ENCODE measurements around the gene KIF13A.

The KIF13A gene

DNA sequence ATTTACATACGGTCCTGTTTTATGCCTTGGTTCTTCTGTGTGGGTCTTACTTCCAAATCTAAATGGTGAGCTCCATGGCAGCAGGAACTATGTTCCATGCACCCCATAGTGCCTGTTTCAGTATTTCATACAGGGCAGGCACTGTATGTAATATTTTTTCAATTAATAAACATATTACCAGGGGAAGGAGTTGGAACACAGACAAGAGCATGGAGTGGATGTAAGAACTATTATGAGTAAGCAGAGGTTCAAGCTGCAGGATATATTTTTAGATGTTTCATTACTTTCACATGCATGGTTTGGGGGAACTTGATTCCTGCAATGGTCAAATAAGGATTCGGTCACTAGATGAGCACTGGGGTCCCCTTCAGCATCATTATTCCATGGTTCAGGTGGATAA is 108.3 kb downstream of the KIF13A start:
- Histone ChIP-seq H3K27ac (ENCODE audit: low read depth, low read length) (no peak overlapping the region), H3K9ac (ENCODE audit: low read length) (no peak overlapping the region), H3K4me3 (ENCODE audit: low read depth, low read length) (no peak overlapping the region), H3K9me3 (ENCODE audit: control insufficient read depth, insufficient read depth, low read depth, low read length) (no peaks in the 10 kb centered on the region), H3K4me1 (ENCODE audit: control insufficient read depth, insufficient read depth, low read length) (0 out of 2 replicates have a peak, but pooled peaks cover 2% of the 10 kb centered on the region), H3K27me3 (ENCODE audit: control insufficient read depth, insufficient read depth, low read length) (no peaks in the 10 kb centered on the region), H3K36me3 (ENCODE audit: control insufficient read depth, insufficient read depth, low read length) (no peaks in the 10 kb centered on the region)

DNA sequence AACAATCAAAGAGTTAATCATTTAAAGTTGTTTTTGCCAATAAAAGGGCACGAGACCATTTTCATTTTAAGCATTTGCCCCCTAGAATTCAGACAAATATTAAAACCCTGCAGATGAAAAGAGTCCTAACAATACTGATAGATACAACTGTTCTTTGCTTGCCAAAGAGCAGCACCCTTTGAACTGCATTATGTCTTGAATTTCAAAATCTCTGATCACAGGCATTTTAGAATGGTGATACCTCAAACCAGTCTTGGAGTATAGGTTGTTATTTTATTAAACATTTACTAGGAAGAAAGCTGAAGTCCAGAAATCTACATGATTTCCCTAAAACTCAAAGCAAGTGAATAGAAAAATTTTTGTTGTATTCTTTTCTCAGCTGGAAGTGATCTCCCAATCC is 108.7 kb downstream of the KIF13A start:
- Histone ChIP-seq H3K4me1 (ENCODE audit: control insufficient read depth, insufficient read depth, low read length) (0 out of 2 replicates have a peak, but pooled peaks cover 2% of the 10 kb centered on the region), H3K9me3 (ENCODE audit: control insufficient read depth, insufficient read depth, low read depth, low read length) (no peaks in the 10 kb centered on the region), H3K27me3 (ENCODE audit: control insufficient read depth, insufficient read depth, low read length) (no peaks in the 10 kb centered on the region), H3K9ac (ENCODE audit: low read length) (no peak overlapping the region), H3K36me3 (ENCODE audit: control insufficient read depth, insufficient read depth, low read length) (no peaks in the 10 kb centered on the region), H3K4me3 (ENCODE audit: low read depth, low read length) (no peak overlapping the region), H3K27ac (ENCODE audit: low read depth, low read length) (no peak overlapping the region)

DNA sequence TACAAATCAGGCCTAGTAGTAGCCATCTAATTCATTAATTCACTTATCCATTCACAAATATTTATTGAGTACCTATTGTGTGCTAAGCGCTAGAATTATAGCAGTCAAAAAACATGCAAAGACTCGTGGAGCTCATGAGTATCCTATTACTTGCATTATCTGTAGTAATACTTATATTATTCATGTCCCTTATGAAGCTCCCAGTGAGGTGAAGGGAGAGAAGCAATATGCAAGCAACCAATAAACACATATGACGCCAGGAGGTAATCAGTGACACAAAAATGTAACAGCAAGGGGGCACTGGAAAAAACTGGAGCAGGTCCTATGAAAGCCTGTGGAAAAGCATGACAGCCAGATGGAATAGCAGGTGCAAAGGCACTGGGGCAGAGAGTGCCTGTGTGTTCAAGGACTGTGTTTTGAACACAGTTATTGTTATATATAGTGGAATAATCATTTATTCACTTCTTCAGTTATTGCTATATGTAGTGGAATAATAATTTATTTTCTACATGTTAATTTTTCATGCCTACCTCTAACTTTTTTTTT is 109.5 kb downstream of the KIF13A start:
- no peak overlapping the region for H3K4me3 ChIP-seq (ENCODE audit: low read depth, low read length)
- H3K9me3 ChIP-seq (ENCODE audit: control insufficient read depth, insufficient read depth, low read depth, low read length): no peaks in the 10 kb centered on the region
- no peaks in the 10 kb centered on the region for H3K36me3 ChIP-seq (ENCODE audit: control insufficient read depth, insufficient read depth, low read length)
- 0 out of 2 replicates have a peak, but pooled peaks cover 2% of the 10 kb centered on the region for H3K4me1 ChIP-seq (ENCODE audit: control insufficient read depth, insufficient read depth, low read length)
- H3K27me3 ChIP-seq (ENCODE audit: control insufficient read depth, insufficient read depth, low read length): no peaks in the 10 kb centered on the region
- no peak overlapping the region for H3K9ac ChIP-seq (ENCODE audit: low read length)
- H3K27ac ChIP-seq (ENCODE audit: low read depth, low read length): no peak overlapping the region

DNA sequence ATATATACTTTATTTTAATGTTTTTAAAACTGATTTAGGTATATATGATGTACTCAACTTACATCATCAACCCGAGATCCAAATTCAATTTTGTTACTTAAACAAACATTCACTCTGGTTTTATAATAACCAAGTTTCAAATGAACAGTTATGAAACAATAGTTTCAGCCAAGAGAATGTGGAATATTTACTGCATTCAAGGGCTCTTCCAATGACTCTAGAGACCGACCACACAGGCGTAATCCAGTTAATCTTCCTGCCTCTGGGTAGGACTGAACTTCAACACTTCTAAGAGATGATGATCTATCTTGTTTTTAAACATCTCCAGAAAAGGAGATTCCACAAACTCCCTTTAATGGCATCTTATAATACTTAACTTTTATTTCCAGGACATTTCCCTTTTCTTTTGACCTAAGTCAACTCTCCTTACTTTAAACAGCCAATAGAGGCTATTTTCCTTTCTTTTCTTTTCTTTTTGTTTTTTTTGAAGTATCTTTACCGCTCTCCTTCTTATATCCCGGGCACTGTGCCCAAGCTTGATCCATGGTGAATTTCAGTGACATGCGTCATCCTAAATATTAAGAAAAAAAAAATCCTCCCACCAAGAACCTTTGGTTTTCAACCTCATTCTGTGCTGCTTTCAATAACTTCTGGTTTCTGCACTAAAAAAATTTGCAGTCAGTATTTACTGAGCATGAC is 110.1 kb downstream of the KIF13A start:
- Histone ChIP-seq H3K27ac (ENCODE audit: low read depth, low read length) (no peak overlapping the region), H3K4me3 (ENCODE audit: low read depth, low read length) (no peak overlapping the region), H3K36me3 (ENCODE audit: control insufficient read depth, insufficient read depth, low read length) (no peaks in the 10 kb centered on the region)

DNA sequence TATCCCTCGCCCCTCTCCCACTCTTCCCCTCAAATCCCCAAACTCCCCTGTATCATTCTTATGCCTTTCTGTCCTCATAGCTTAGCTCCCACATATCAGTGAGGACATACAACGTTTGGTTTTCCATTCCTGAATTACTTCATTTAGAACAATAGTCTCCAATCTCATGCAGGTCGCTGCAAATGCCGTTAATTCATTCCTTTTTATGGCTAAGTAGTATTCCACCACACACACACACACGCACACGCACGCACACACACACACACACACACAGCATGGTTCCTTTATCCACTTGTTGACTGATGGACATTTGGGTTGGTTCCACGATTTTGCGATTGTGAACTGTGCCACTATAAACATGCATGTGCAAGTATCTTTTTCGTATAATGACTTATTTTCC is 112.7 kb downstream of the KIF13A start:
- Histone ChIP-seq H3K27ac (ENCODE audit: low read depth, low read length) (no peak overlapping the region), H3K4me3 (ENCODE audit: low read depth, low read length) (no peak overlapping the region), H3K4me1 (ENCODE audit: control insufficient read depth, insufficient read depth, low read length) (0 out of 2 replicates have a peak, but pooled peaks cover 2% of the 10 kb centered on the region), H3K9me3 (ENCODE audit: control insufficient read depth, insufficient read depth, low read depth, low read length) (no peaks in the 10 kb centered on the region), H3K27me3 (ENCODE audit: control insufficient read depth, insufficient read depth, low read length) (no peaks in the 10 kb centered on the region), H3K36me3 (ENCODE audit: control insufficient read depth, insufficient read depth, low read length) (no peaks in the 10 kb centered on the region), H3K9ac (ENCODE audit: low read length) (no peak overlapping the region)

More for the DNA sequence above, 110.1 kb downstream of the KIF13A start:
- no peak overlapping the region for H3K9ac ChIP-seq (ENCODE audit: low read length)
- H3K4me1 ChIP-seq (ENCODE audit: control insufficient read depth, insufficient read depth, low read length): 0 out of 2 replicates have a peak, but pooled peaks cover 2% of the 10 kb centered on the region
- no peaks in the 10 kb centered on the region for H3K9me3 ChIP-seq (ENCODE audit: control insufficient read depth, insufficient read depth, low read depth, low read length)
- no peaks in the 10 kb centered on the region for H3K27me3 ChIP-seq (ENCODE audit: control insufficient read depth, insufficient read depth, low read length)

DNA sequence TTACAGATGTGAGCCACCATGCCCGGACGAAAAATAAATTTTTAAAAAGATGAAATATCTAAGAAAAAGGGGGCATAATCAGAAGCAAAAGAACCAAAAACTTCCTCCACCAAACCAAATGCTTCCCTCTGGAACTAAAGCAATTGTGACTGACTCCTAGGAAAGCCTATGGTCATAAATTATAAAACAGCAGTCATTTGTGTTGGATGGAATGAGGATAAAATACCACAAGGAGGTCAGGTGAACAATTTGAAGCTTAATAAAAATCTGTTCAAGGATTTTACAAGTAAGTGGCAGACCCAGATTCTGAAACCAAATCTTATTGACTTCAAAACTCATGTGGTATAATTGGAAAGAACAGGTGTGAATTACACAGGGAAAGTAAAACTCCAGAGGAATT is 114.5 kb downstream of the KIF13A start:
- H3K4me1 ChIP-seq (ENCODE audit: control insufficient read depth, insufficient read depth, low read length): 0 out of 2 replicates have a peak, but pooled peaks cover 2% of the 10 kb centered on the region
- H3K36me3 ChIP-seq (ENCODE audit: control insufficient read depth, insufficient read depth, low read length): no peaks in the 10 kb centered on the region

DNA sequence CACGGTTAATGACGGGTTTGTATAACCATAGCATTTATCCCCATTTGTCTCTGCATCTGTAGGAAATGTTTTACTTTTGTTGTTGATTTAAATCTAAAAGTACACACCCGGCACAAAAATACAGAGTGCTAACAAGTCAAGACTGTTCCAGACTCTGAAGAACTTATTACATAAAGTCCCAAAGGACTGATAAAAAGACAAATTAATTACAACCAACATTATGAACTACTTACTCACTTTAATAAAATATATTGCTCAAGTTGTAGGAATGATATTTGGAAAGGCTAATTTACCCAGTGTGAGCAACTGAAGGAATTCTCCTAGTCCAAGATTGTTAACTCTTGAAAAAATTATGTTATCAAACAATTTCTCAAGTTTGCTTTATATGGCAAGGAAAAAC is 115.6 kb downstream of the KIF13A start:
- Histone ChIP-seq H3K4me3 (ENCODE audit: low read depth, low read length) (no peak overlapping the region), H3K27ac (ENCODE audit: low read depth, low read length) (no peak overlapping the region), H3K36me3 (ENCODE audit: control insufficient read depth, insufficient read depth, low read length) (no peaks in the 10 kb centered on the region), H3K4me1 (ENCODE audit: control insufficient read depth, insufficient read depth, low read length) (0 out of 2 replicates have a peak, but pooled peaks cover 2% of the 10 kb centered on the region), H3K27me3 (ENCODE audit: control insufficient read depth, insufficient read depth, low read length) (no peaks in the 10 kb centered on the region), H3K9me3 (ENCODE audit: control insufficient read depth, insufficient read depth, low read depth, low read length) (no peaks in the 10 kb centered on the region), H3K9ac (ENCODE audit: low read length) (no peak overlapping the region)

More for the DNA sequence above, 114.5 kb downstream of the KIF13A start:
- Histone ChIP-seq H3K4me3 (ENCODE audit: low read depth, low read length) (no peak overlapping the region), H3K27ac (ENCODE audit: low read depth, low read length) (no peak overlapping the region), H3K27me3 (ENCODE audit: control insufficient read depth, insufficient read depth, low read length) (no peaks in the 10 kb centered on the region), H3K9ac (ENCODE audit: low read length) (no peak overlapping the region), H3K9me3 (ENCODE audit: control insufficient read depth, insufficient read depth, low read depth, low read length) (no peaks in the 10 kb centered on the region)

DNA sequence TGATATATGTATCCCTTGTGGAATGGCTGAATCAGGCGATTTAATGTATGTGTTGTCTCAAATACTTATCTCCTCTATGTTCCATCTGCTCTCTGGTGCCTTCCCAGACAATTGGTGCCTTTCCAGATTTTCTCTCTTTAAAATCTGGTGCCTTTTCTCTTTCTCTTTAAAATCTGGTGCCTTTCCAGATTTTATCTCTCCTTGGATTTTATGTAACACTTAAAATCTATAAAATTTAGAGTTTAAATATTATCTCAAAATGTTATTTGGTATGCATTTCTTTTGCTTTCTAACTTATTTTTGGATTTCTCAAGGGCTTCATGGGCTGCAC is 116.3 kb downstream of the KIF13A start:
- Histone ChIP-seq H3K4me1 (ENCODE audit: control insufficient read depth, insufficient read depth, low read length) (0 out of 2 replicates have a peak, but pooled peaks cover 1% of the 10 kb centered on the region), H3K4me3 (ENCODE audit: low read depth, low read length) (no peak overlapping the region), H3K27ac (ENCODE audit: low read depth, low read length) (no peak overlapping the region), H3K27me3 (ENCODE audit: control insufficient read depth, insufficient read depth, low read length) (no peaks in the 10 kb centered on the region), H3K9ac (ENCODE audit: low read length) (no peak overlapping the region), H3K36me3 (ENCODE audit: control insufficient read depth, insufficient read depth, low read length) (no peaks in the 10 kb centered on the region), H3K9me3 (ENCODE audit: control insufficient read depth, insufficient read depth, low read depth, low read length) (no peaks in the 10 kb centered on the region)

DNA sequence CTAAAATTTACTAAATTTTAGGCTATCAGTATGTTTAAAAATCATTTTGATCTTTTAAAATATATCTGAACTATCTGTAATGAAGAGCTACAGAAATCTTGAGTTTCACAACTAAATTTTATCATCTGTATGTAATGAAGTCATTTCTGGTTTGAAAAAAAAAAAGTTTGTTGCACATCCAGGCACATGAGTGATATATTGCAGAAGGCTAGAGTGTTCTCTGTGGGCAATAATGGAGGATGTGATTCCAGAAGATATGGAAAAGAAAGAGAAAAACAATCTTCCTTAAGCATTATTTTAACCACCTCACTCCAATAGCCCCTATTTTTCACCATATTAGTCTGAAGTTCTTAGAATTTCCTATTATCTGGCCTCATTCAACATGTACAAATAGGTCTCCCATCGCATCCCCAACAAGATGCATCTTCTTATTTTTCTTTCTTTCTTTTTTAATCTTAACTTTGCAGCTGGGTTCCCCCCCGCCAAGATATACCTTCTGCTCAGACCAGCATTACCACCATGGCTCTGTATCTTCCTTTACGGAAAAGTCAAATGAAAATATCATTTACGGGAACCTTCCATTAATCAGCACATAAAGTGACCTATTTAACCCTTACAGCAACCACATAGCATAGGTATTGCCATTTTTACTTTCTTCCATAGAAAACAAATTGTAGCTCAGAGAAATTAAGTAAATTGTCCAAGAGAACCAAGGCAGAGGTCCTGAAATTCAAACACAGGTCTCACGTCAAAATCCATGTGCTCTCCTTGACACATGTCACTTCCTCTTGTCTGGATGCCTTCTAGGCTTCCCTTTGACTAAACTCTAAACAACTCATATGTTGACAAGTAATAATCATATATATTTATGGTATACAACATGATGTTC is 116.9 kb downstream of the KIF13A start:
- Histone ChIP-seq H3K4me1 (ENCODE audit: control insufficient read depth, insufficient read depth, low read length) (no peaks in the 10 kb centered on the region), H3K9ac (ENCODE audit: low read length) (no peak overlapping the region), H3K36me3 (ENCODE audit: control insufficient read depth, insufficient read depth, low read length) (no peaks in the 10 kb centered on the region), H3K27me3 (ENCODE audit: control insufficient read depth, insufficient read depth, low read length) (no peaks in the 10 kb centered on the region), H3K4me3 (ENCODE audit: low read depth, low read length) (no peak overlapping the region), H3K27ac (ENCODE audit: low read depth, low read length) (no peak overlapping the region), H3K9me3 (ENCODE audit: control insufficient read depth, insufficient read depth, low read depth, low read length) (no peaks in the 10 kb centered on the region)

DNA sequence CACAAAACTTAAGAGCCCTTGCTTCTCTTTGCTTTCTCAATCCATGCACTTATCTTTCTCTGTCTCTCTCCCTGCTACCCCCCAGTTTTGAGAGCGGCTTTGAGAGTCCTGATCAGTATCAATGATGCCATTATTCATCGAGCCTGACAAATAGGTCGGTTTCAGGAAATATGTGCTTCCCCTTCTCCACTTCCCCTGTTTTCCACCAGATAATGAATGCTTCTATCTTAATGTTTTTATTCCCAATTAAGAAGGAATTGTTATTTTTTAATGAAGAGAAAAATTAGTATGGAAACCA is 117.7 kb downstream of the KIF13A start:
- Histone ChIP-seq H3K9me3 (ENCODE audit: control insufficient read depth, insufficient read depth, low read depth, low read length) (no peaks in the 10 kb centered on the region), H3K4me3 (ENCODE audit: low read depth, low read length) (no peak overlapping the region), H3K27ac (ENCODE audit: low read depth, low read length) (no peak overlapping the region), H3K27me3 (ENCODE audit: control insufficient read depth, insufficient read depth, low read length) (no peaks in the 10 kb centered on the region), H3K36me3 (ENCODE audit: control insufficient read depth, insufficient read depth, low read length) (no peaks in the 10 kb centered on the region), H3K4me1 (ENCODE audit: control insufficient read depth, insufficient read depth, low read length) (no peaks in the 10 kb centered on the region), H3K9ac (ENCODE audit: low read length) (no peak overlapping the region)
